Myocyte (in vitro differentiated cells): Measurements from ENCODE around the gene KCTD14. TPM values are rescaled to one million over a fixed set of nuclear protein-coding genes. Genes with fewer than 3 reads are reported as not detected.

Source experiments
- total RNA-seq: library from RNA; depleted of rRNA; stranded (reverse); fragments of >200 nt; gene quantifications from 2 replicates; pipeline ENCODE4 v1.2.3, GENCODE V29; 2014

KCTD14 gene
- total RNA-seq, 1 donor from 2014 or later = 0.35 TPM

Other genes with a start within 250 kb of the KCTD14 start
- gene RSF1, start 202.6 kb downstream of the KCTD14 start, total RNA-seq = 23.8 and 32.2 TPM in 2 replicates
- gene AAMDC, start 202.1 kb downstream of the KCTD14 start, total RNA-seq = 20.3 and 26.3 TPM in 2 replicates
- gene INTS4, start 28.6 kb downstream of the KCTD14 start, total RNA-seq = 22.1 and 24.7 TPM in 2 replicates
- gene THRSP, start 40.6 kb upstream of the KCTD14 start, total RNA-seq = 3.5 and 4.1 TPM in 2 replicates
- gene NDUFC2, start 56.6 kb upstream of the KCTD14 start, total RNA-seq = 130 and 147 TPM in 2 replicates
- 68.4 and 70.9 TPM in 2 replicates for gene ALG8, start 116.3 kb upstream of the KCTD14 start, total RNA-seq
- 7.5 and 7.6 TPM in 2 replicates for gene KCTD21, start 165.3 kb upstream of the KCTD14 start, total RNA-seq
- 8.1 and 9.3 TPM in 2 replicates for gene USP35, start 165.6 kb upstream of the KCTD14 start, total RNA-seq